IPS-18c (cell line): ENCODE results near the gene RBM12.

ENCODE experiments used
- H3K4me3 ChIP-seq: 2 replicates; pipeline ENCODE4 v1.7.0; 2013; ENCODE audit warnings: low read depth, mild to moderate bottlenecking, low read length, moderate library complexity; ENCODE audit not compliant: insufficient read depth
- H3K9me3 ChIP-seq: one replicate; pipeline ENCODE4 v1.6.1; 2013; ENCODE audit warnings: mild to moderate bottlenecking, low read length, moderate library complexity; ENCODE audit not compliant: control insufficient read depth, insufficient read depth

Gene RBM12

DNA sequence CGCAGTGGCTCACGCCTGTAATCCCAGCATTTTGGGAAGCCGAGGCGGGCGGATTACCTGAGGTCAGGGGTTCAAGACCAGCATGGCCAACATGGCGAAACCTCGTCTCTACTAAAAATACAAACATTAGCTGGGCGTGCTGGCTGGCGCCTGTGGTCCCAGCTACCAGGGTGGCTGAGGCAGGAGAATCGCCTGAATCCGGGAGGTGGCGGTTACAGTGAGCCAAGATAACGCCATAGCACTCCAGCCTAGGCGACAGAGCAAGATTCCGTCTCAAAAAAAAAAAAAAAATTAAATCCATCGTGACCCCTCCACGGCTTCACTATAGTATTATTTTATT lies 1.2 kb upstream of the RBM12 start:
- Histone ChIP-seq H3K9me3 (no peaks in the 10 kb centered on the region), H3K4me3 (no peak overlapping the region)

- Histone ChIP-seq H3K9me3 (no peaks in the 10 kb centered on the region), H3K4me3 (peak overlapping the region; percentile 84)
These were observed 909 bp downstream of the RBM12 start for GRCh38 chr20:35663516-35664465.

DNA sequence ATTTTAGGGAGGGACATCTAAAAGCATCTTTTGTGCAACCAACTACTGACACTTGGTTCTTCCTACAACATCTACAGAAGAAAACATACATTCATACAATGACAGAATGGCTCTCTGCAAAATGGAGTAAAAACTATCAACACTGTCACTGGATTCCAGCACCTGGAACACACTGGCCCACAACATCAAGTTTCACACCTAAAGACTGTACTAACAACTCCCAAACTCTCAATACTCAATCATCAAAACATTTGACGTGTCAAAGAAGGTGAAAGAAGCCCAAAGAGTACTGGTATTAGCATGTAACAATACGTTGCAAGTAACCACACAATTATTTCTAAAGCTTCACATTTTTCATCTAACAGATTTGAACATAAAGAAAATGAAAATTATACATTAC lies 2.1 kb downstream of the RBM12 start:
- H3K4me3 ChIP-seq, result peak overlapping the region; percentile 38
- H3K9me3 ChIP-seq, result no peaks in the 10 kb centered on the region

DNA sequence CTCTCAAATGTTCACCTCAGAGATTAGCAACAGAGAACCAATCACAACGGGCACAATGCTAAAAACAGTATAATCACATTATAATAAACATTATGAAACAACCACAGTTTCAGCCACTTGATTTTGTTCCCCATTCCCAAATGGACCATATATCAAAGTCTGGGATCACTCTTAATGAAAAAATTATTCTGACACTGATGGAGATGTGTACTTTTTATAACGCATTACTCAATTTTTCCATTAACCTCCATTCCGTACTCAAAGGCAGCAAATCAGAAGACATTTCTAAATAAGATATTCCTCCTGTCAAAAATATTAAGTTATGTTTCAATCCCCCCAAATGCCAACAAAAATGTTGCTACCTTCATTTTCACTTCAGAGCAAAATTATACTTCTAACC lies 2.8 kb downstream of the RBM12 start:
- Histone ChIP-seq H3K4me3 (no peak overlapping the region), H3K9me3 (no peaks in the 10 kb centered on the region)

DNA sequence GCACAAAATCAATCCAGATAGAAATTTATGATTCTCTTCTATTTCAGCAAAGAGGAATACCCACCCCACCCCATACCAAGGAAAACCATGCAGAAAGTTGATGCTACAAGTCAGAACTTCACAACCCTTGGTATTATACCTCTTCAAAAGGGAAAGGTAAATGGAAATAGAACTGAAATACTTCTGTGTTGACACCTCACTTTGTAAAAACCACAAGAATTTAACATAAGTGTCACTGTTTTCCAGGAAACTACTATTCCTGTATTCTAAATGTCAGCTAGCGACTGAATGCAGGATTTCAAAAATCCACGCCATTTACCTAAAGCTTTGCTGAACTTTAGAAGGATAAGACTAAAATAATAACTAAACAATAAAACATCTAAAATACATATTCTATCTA lies 3.6 kb downstream of the RBM12 start:
- no peak overlapping the region for H3K4me3 ChIP-seq
- H3K9me3 ChIP-seq, result no peaks in the 10 kb centered on the region

DNA sequence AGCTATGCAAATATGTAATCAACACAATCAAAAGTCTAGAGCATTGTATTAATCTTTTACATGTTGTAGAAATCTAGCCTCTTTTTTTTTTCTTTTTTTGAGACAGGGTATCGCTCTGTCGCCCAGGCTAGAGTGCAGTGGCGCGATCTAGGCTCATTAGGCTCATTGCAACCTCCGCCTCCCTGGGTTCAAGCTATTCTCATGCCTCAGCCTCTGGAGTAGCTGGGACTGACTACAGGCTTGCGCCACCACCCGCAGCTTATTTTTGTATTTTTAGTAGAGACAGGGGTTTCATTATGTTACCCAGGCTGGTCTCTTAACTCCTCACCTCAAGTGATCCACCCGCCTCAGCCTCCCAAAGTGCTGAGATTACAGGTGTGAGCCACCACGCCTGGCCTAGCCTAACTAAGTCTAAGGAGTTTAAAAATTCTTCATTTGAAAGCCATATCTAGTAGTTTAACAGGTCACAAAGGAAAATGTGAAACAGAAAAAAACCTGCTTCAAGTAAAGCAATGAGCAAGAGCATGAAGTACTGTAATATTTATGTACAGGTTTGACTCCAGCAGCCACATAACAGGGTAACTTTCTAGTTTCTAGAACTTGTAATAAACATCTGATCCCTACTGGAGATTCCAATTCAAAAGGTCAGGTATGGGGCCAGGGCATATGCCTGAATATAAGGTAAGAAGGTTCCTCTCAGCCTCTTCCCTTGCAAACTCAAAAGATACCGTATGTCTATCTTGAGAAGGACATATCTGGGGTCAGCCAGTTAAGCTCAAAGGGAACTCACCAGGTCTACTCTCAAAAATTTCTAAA lies 4.4 kb downstream of the RBM12 start:
- no peaks in the 10 kb centered on the region for H3K9me3 ChIP-seq
- no peak overlapping the region for H3K4me3 ChIP-seq

GRCh38 chr20:35657271-35657670 lies 7.4 kb downstream of the RBM12 start:
- Histone ChIP-seq H3K9me3 (no peaks in the 10 kb centered on the region), H3K4me3 (no peak overlapping the region)

DNA sequence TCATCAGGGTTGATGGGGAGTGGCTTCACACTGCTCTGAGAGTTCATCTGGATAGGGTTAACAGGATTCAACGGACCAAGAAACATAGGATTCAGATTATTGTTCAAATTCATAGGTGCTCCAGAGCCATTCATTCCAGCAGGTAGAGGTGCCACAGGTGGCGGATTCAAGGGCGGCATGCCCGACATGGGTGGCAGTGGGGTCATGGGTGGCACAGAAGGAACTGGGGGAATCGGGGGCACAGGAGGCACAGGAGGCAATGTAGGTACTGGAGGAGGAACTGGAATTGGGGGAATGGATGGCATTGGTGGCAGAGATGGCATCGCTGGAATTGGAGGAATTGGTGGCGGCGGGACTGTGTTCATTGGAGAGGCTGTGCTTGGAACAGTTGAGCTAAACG lies 10.3 kb downstream of the RBM12 start:
- no peak overlapping the region for H3K4me3 ChIP-seq
- no peaks in the 10 kb centered on the region for H3K9me3 ChIP-seq

DNA sequence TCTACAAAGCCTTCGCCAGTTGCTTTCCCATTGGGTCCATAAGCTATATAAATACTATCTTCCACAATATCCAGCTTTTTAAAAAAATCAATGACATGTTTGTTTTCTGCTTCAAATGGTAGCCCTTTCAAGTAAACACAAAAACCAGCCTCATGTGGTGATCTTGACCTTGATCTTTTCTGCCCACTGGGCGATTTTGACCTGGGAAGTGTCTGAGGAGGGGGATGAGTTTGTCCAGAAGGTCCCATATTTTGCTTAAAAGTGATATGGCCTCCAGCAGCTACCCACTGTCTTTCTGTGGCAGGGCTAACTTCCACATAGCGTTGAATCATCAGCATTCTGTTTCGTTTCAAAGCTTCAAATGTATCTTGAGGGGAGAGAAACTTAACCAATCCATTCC lies 10.8 kb downstream of the RBM12 start:
- Histone ChIP-seq H3K4me3 (no peak overlapping the region), H3K9me3 (no peaks in the 10 kb centered on the region)

- no peaks in the 10 kb centered on the region for H3K9me3 ChIP-seq
- H3K4me3 ChIP-seq, result no peak overlapping the region
These were observed 11.3 kb downstream of the RBM12 start for GRCh38 chr20:35653430-35653734.

GRCh38 chr20:35652641-35653429 lies 11.9 kb downstream of the RBM12 start:
- no peaks in the 10 kb centered on the region for H3K9me3 ChIP-seq
- no peak overlapping the region for H3K4me3 ChIP-seq

DNA sequence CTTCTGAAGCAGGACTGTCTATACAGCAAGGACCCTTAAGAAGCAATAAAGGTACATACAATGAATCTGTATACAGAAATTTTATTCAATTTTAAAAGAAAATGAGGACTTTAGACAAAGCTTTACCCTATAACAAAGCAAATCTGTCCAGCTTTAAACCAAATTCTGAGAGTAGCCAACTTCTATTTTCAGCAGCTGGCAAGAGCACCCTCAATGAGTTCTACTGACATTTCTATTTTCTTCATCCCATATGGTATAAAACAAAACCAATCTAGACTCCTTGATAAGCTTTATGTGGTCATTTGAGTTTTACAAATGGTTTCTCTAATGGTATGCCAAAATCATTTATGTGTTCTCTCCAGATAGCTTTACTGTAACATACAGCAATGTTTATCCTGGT lies 12.7 kb downstream of the RBM12 start:
- no peaks in the 10 kb centered on the region for H3K9me3 ChIP-seq
- H3K4me3 ChIP-seq, result no peak overlapping the region

- Histone ChIP-seq H3K4me3 (no peak overlapping the region), H3K9me3 (no peaks in the 10 kb centered on the region)
These were observed 14.1 kb downstream of the RBM12 start for GRCh38 chr20:35650632-35651031.

DNA sequence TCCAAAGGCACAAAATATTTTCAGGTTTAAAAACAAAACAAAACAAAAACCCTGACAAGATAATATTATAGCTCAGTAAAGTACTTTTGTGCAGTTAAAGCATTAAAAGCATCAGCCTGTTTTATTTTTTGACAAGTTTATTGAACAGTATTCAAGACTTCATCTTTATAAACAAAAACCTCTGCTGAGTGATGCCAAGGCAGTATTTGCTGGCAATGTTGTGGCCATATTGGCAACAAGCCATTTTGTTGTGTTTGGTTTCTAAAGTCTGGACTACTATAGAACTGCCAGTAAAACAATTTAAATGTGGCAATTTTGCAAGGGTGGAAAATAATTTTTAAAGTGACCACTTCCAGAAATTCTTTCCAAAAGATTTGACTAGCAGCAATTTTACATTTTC lies 15.9 kb downstream of the RBM12 start:
- no peak overlapping the region for H3K4me3 ChIP-seq
- no peaks in the 10 kb centered on the region for H3K9me3 ChIP-seq

- Histone ChIP-seq H3K9me3 (no peaks in the 10 kb centered on the region), H3K4me3 (no peak overlapping the region)
These were observed 19.9 kb downstream of the RBM12 start for GRCh38 chr20:35644806-35645205.

- H3K4me3 ChIP-seq, result no peak overlapping the region
- no peaks in the 10 kb centered on the region for H3K9me3 ChIP-seq
These were observed 21.7 kb downstream of the RBM12 start for GRCh38 chr20:35643045-35643444.

DNA sequence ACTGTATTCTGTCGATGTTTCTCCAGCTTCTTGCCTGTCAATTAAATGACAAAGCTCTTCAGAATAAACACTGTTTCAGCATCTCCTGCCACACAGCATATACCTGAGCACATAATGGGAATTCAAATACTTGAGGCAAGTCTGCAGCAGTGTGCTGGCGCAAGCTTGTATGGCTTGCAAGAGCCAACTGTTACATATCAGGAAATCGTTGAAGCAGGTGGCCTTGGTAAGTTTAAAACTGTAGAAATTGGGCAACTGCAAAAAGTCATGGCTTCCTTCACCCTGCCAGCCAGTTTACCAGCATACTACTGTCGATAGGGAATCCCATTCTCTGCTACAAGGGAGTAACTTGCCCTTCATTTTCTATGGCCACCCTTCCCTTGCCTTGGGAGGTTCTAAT lies 23.0 kb downstream of the RBM12 start:
- no peaks in the 10 kb centered on the region for H3K9me3 ChIP-seq
- H3K4me3 ChIP-seq, result no peak overlapping the region

GRCh38 chr20:35640724-35641123 lies 24.0 kb downstream of the RBM12 start:
- Histone ChIP-seq H3K9me3 (no peaks in the 10 kb centered on the region), H3K4me3 (no peak overlapping the region)
